Omental fat pad (tissue), 4 donors: ENCODE results near the gene CEP85L. TPM values are rescaled to one million over a fixed set of nuclear protein-coding genes. Genes with fewer than 3 reads are reported as not detected.
A peak's percentile ranks its signal among the peaks of the same experiment; 100 is the strongest.

ENCODE experiments used
- ATAC-seq: fragments of 150-250 bp; one replicate; pipeline ENCODE4 v1.9.1; 2016; ENCODE audit warnings: mild to moderate bottlenecking, moderate library complexity; ENCODE audit not compliant: low FRiP score
- DNase-seq: peaks from one replicate; pipeline ENCODE4 v3.0.0-alpha.2; 2019; ENCODE audit warnings: low spot score
- total RNA-seq, 4 donors: library from RNA; depleted of rRNA; stranded (reverse); fragments of >200 nt; gene quantifications; one replicate each; pipeline ENCODE4 v1.1.0, GENCODE V29; 2016
- TF ChIP-seq, protein P1 (sequence below), 3 donors: fragments of 450-650 bp; IDR thresholded peaks; one replicate each; pipeline ENCODE4 v1.5.1; 2016 to 2017; ENCODE audit warnings: antibody characterized with exemption in 3 of 3, mild to moderate bottlenecking in 3 of 3, moderate library complexity in 2 of 3

Gene CEP85L
- total RNA-seq, 4 donors from 2014 or later: 9.7 to 22.6 (median 14.4) TPM

DNA sequence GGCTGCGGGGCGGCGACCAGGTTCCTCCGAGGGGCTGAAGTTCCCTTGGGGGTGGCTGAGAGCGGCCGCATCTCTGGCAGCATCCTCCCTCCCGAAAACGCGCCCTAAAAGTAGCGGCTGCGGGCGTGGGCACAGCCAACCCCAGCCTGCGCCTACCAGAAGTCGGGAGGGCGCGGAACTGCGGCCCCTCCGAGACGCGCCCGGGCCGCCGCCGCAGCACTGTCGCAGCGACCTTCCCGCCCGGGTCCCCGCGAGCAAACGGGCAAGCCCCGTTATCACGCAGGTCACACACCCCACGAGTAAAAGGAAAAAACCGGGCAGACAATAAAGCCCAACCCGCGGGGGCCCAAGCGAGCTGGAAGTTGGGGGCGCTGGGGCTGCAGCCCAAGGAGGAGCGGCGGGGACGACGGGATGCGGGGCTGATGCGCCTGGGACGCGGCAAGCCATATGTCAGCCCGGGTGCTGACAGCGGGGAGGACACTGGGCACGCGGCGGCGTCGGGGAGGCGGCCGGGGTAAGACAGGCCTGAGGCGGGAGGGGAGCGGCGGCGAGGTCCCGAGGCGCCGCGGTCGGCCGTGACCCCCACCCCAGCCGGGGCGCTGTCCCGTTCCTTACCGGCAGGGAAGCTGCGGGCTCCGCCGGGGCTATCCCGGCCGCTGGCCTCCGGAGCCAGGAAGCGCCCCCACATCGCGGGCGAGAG lies 659 bp downstream of the CEP85L start:
- DNase-seq (peak; percentile 31), ATAC-seq (peak; percentile 73)
- TF ChIP-seq, protein P1, sequence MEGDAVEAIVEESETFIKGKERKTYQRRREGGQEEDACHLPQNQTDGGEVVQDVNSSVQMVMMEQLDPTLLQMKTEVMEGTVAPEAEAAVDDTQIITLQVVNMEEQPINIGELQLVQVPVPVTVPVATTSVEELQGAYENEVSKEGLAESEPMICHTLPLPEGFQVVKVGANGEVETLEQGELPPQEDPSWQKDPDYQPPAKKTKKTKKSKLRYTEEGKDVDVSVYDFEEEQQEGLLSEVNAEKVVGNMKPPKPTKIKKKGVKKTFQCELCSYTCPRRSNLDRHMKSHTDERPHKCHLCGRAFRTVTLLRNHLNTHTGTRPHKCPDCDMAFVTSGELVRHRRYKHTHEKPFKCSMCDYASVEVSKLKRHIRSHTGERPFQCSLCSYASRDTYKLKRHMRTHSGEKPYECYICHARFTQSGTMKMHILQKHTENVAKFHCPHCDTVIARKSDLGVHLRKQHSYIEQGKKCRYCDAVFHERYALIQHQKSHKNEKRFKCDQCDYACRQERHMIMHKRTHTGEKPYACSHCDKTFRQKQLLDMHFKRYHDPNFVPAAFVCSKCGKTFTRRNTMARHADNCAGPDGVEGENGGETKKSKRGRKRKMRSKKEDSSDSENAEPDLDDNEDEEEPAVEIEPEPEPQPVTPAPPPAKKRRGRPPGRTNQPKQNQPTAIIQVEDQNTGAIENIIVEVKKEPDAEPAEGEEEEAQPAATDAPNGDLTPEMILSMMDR (IDR thresholded peaks at IDR 0.05): peak in 1 of 3 donors; percentile 3

DNA sequence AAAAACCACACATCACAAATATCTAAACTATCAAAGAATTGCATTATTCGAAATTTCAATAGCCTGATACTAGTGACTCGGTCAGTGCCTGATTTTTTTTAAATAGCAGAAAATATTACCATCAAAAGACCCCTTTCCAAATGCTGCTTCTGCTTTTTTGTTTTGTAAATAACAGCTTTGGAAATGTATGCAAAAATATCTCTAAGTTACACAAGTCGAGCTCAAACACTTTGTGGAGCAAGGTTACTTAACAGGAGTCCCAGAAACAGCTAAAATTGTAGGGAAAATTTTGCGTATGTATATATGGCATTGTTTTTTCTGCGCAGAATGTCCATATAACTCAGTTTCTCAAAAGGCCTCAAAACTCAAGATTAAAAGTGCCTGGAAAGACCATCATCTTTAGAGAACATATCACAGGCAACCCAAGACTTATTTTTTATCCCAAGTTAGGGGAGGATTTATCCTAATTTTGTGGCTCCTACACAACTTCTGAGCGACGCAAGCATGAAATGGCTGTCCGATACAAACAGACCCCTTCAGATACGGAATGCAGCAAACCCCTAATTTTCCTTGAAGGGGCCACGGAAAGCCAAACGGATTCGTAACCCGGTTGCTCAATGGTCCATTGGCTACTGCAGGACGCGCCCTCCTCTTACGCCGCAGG lies 1.3 kb downstream of the CEP85L start:
- DNase-seq: no peak
- TF ChIP-seq, protein P1 (IDR thresholded peaks at IDR 0.05): no peak
- ATAC-seq: peak; percentile 38

DNA sequence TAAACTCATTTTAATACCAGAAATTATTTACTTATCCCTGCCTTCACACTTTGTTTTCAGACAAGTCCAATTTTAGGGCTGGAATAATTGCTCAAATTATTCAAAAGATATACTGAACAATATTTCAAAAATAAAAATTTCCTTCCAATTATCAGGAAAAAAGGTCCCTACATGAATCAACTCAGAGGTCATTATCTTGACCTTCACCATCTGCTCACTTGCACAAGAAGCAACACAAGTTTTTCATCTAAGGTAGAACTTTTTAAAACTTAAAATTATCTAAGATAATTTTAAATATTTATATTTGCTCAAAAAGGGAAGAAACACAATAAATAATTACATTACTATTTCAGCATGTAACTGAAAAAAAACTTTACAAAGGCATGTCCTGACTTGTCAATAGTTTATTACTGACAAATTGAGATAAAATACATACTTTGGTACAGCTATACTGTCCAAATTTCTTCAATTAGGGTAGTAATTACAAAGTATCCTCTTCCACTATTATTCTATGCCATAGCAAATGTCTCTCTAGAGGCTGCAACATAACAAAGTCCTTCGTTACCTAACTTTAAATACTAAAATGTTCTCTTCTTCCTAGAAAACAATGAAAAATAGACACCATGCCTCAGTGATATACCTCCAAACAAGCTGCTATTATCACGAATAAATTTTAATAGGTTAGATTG lies 2.4 kb downstream of the CEP85L start:
- ATAC-seq: no peak
- DNase-seq: no peak
- TF ChIP-seq, protein P1 (IDR thresholded peaks at IDR 0.05): no peak

DNA sequence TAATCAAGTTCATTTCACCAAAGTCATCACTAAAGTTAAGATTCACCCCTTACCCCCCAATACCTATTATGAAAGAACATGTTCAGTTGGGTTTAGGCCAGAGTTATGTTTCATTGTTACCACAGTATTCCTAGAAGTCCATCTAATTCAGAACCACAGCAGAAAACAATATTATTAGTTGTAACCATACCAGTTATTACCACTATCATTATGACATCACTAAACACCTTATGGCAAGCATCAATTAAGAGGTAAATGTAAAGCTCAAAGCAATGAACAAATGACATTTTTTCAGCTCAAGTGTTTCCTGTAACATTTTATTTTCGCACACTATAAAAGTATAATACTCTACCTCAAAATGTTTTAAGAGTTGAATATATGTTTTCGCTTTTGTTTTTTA lies 4.4 kb downstream of the CEP85L start:
- DNase-seq (no peak), ATAC-seq (no peak)
- TF ChIP-seq, protein P1 (IDR thresholded peaks at IDR 0.05): no peak

DNA sequence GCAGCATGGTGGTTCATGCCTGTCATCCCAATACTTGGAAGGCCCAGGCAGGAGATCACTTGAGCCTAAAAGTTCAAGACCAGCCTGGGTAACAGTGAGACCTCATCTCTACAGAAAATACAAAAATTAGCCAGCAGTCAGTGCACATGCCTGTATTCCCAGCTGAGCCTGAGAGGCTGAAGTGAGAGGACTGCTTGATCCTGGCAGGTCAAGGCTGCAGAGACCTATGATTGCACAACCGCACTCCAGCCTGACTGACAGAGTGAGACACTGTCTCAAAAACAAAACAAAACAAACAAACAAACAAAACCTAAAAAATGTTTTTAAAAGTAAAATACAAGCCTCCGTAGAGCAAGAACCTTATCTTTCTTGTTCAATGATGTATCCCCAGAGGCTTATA lies 6.0 kb downstream of the CEP85L start:
- ATAC-seq (no peak), DNase-seq (no peak)

DNA sequence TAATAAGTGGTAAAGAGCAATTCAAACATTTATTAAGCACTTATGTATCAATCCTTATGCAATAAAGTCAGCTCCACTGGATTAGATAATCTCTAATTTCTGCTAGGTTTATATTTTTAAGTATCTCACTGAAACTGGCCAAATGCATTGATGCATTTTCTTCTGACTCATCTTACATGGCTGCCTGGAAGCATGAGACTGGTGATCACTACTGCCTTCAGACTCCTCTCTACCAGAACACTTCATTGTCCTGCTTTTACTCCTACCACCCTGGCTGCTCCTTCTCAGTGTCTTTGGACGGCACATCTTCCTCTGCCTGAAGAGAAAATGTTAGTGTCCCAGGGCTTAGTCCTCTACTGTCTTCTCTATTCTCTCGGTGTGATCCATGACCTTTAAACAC lies 7.4 kb downstream of the CEP85L start:
- DNase-seq: no peak
- TF ChIP-seq, protein P1 (IDR thresholded peaks at IDR 0.05): no peak

More for the DNA sequence above, 6.0 kb downstream of the CEP85L start:
- TF ChIP-seq, protein P1 (IDR thresholded peaks at IDR 0.05): no peak

More for the DNA sequence above, 7.4 kb downstream of the CEP85L start:
- ATAC-seq: no peak
